HG03558 (cell line): Measurements from ENCODE around the gene ERVK3-1.
"Not testable (repeated sequence)": the region's sequence is repeated elsewhere in the genome, so short reads cannot be mapped to it uniquely, and the experiment has no call there.

Experiments
- ATAC-seq: cut with Tn5 transposase; IDR thresholded peaks from one replicate; pipeline ENCODE4 v1.9.1; 2021; ENCODE audit warnings: moderate number of reproducible peaks; ENCODE audit not compliant: unreplicated experiment; ENCODE audit errors: extremely low read depth

ERVK3-1 gene, protein sequence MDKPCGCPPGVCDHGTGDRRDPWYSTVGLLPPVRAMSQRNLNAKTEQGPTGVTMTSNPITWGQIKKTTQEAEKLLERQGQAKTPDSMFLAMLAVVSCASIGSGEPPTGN

DNA sequence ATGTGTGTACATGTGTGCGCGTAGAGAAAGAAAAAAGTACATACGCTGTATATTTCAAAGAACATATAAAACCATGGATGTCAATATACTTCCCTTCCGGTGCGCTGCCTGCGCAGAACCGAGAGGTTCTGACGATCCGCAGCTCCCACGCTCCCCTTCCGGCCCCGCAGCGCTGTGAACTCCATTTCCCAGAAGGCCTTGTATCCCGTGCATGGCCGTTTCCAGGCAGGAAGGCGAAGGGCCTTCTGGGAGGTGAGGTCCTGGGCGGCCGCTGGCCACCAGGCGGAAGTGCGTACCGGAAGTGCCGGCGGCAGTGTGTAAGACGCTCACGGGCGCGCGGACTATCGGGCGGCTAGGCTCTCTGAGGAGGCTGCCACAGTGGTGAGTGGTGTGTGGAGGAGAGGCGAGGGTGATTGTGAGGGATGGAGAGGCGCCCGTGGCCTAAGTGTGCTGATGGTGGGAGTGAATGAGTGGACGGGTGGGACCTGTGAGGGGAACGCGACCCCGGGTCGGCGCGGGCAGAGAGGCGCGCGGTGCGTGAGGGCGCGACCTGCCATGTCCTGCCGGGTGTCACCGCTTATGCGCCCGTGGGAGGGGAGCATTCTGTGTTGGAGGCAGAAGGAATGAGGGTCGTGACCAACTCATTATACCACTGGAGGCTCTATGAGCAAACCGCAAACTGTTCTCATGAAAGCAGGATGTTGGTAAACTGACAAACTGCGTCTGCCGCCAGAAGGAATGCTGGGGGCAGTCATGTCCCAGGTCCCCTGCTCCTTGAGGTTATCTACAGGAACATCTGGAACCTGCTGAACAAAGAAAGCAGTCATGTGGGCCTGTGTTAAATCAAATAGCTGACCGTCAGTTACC is at the start of gene ERVK3-1:
TSS of gene ERVK3-1 (plus strand) at position 313 of the 867 bp plus-strand sequence. CDS start 6,792 bp downstream, outside the sequence.
- peak; percentile 90 for ATAC-seq

DNA sequence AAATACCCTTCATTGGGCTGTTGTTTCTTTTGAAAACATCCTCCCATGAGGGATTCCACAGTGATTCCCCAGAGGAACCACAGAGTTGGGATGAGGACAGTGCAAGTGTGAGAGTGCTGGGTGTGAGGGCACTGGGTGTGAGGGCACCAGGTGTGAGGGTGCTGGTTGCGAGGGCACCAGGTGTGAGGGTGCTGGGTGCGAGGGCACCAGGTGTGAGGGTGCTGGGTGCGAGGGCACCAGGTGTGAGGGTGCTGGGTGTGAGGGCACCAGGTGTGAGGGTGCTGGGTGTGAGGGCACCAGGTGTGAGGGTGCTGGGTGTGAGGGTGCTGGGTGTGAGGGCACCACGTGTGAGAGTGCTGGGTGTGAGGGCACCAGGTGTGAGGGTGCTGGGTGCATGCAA is 46.9 kb upstream of the ERVK3-1 start:
- ATAC-seq = not testable (repeated sequence)

DNA sequence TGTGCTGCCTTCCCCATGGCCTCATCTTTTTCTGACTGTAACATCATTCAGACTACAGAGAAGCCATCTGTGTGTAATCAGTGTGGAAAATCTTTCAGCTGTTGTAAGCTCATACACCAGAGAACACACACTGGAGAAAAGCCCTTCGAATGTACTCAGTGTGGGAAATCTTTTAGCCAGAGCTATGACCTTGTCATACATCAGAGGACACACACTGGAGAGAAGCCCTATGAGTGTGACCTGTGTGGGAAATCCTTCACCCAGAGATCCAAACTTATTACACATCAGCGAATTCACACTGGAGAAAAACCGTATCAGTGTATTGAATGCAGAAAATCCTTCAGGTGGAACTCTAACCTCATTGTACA is 43.6 kb upstream of the ERVK3-1 start:
- no peak for ATAC-seq

DNA sequence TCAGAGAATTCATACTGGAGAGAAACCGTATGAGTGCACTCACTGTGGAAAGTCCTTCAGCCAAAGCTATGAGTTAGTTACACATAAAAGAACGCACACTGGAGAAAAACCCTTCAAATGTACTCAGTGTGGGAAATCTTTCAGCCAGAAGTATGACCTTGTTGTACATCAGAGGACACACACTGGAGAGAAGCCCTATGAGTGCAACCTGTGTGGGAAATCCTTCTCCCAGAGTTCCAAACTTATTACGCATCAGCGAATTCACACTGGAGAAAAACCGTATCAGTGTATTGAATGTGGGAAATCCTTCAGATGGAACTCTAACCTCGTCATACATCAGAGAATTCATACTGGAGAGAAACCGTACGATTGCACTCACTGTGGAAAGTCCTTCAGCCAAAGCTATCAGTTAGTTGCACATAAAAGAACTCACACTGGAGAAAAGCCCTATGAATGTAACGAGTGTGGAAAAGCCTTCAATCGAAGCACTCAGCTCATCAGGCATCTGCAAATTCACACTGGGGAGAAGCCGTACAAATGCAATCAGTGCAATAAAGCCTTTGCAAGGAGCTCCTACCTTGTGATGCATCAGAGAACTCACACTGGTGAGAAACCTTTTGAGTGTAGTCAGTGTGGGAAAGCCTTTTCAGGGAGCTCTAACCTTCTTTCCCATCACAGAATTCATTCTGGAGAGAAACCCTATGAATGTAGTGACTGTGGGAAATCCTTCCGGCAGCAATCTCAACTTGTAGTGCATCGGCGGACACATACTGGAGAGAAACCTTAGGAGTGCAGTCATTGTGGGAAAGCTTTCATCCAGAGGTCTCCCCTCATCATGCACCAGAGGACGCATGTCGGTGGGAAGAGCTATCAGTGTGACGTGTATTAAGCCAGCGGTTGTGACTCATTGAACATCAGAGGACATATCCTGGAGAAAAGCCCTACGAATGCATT is 42.9 kb upstream of the ERVK3-1 start:
- ATAC-seq = no peak

DNA sequence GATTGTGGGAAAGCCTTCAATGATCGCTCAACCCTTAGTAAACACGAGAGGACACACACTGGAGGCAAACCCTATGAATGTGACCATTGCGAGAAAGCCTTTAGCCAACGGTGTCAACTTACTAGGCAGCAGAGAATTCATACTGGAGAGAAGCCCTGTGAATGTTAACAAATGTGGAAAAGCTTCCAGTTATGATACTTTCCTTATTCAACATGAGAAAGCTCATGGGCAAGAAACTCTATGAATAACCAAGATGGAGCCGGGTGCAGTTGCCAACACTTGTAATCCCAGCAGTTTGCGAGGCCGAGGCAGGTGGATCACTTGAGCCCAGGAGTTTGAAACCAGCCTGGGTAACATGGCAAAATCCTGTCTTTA is 42.3 kb upstream of the ERVK3-1 start:
- no peak for ATAC-seq

DNA sequence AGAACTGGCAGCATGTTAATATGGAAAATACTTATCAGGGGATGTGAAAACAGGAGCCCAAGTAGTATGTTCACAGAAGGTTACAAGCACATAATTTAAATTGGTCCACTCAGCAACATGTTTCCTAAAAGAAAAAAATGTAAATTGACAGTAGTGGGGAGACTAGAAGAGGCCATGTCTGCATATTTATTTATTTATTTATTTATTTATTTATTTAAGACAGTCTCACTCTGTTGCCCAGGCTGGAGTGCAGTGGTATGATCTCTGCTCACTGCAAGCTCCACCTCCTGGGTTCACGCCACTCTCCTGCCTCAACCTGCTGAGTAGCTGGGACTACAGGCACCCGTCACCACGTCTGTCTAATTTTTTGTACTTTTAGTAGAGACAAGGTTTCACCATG is 40.1 kb upstream of the ERVK3-1 start:
- no peak for ATAC-seq

DNA sequence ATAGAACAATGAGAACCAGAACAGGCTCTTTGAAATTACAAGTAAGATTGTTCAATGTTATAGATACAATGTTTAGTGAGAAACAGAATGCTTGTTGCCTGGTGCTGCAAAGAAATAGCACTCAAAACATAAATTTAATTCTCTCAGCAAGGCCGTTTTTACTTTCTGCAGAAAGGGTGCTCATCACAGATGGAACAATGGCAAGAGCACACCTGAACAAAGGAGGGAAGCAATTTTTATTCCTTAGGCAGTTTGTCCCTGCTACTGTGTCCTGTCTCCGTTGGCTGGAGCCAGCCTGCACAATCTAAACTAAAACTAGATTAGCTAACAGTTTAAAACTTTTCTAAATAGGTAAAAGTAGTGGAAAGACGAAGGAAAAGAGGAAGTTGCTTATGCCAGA is 36.8 kb upstream of the ERVK3-1 start:
- no peak for ATAC-seq

DNA sequence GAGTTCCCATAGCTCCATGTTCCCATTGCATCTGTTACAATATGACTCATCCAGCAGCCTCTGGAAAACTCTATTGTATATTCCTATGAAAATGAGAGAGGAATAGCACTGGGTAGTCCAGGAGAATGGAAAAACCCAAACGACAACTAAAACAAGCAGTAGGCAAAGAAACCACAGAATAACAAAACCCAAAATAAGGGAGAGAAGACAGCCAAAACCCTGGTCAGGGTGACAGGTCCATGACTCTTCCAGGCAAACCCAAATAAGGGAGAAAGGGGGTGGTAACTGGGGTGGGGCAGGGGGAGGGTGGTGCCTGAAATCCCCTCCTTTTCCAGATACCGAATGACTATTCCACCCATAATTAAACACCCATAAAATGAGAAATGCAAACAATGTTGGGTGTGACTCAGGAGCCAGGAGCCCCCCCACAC is 30.4 kb upstream of the ERVK3-1 start:
- no peak for ATAC-seq

DNA sequence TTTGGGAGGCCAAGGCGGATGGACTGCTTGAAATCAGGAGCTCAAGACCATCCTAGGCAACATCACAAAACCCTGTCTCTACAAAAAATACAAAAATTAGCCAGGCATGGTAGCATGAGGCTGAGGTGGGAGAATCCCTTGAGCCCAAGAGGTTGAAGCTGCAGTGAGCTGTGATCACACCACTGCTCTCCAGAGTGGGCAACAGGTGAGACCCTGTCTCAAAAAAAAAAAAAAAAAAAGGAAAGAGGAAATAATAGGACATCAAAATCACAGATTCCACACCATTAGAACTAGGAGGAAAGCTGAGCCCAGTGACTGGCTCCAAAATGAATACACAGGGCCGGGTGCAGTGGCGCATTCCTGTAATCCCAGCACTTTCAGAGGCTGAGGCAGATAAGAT is 29.6 kb upstream of the ERVK3-1 start:
- no peak for ATAC-seq

DNA sequence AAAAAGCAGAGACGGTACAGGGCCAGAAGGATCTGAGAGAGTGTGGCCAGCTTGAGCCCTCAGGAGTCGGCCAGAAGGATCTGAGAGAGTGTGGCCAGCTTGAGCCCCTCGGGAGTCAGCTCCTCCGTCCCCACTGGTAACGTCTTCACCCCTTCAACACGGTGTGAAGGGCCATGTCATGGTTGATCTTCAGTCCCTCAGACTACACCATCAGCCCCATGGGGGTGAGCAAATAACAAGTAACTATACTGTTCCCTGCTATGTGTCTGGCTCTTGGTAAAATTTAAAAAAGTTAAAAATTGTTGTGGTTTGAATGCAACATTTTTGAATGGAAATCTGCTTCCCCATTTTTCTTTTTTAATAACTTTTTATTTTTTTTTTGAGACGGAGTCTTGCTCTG is 28.0 kb upstream of the ERVK3-1 start:
- no peak for ATAC-seq

DNA sequence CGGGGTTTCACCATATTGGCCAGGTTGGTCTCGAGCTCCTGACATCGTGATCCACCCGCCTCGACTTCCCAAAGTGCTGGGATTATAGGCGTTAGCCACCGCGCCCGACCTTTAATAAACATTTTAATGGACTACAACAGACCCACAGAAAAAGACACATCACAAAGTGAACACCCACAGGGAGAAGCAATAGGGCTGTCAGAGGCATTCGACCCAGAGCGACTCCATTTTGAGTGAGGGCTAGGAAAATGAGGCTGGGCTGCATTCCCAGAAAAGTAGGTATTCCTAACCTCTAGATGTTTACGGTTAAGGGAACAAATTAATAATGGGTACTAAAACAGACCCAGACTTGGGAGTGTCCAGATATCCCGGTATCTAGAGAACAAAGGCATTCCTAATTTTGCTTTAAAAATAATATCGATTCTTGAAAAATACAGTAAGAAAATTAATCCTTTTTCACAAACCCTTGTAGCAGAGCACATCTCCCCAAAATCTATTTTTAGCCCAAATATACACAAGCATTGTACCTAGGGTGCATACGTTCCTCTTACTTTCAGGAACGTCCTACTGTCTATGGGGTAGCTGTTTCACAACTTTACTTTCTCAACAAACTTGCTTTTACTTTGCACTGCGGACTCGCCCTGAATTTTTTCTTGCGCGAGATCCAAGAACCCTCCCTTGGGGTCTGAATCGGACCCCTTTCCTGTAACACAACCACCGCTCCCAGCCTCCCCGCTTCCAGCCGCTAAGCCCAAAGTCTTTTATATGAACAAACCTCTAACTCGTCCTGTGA is 27.2 kb upstream of the ERVK3-1 start:
- ATAC-seq = no peak

DNA sequence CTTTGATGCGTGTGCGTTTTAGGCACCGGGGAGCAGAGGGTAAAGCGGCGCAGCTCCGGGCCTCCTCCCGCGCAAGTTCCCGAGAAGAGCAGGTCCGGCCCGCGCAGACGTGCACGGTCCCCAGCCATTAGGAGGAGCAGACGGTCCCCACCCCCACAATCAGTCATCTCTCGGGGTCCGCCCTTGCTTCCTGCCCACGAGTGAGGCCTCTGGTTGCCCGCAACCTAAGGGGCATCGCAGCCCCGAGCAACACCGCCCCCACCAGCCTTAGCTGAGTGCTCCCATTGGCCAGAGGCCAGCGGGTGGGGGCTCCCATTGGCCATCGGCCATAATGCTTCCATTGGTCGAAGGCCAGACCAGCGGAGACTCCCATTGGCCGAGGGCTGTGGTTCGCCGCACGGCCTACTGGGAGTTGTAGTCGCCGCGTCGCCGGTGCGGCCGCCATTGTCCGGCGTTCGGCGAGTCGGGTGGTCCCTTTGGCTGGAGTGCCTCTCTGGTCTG is 26.6 kb upstream of the ERVK3-1 start, which contains the start of gene ZNF8:
TSS of gene ZNF8 (plus strand) at position 415 of the 501 bp plus-strand sequence. CDS start 127 bp downstream, outside the sequence.
- peak; percentile 82 for ATAC-seq

DNA sequence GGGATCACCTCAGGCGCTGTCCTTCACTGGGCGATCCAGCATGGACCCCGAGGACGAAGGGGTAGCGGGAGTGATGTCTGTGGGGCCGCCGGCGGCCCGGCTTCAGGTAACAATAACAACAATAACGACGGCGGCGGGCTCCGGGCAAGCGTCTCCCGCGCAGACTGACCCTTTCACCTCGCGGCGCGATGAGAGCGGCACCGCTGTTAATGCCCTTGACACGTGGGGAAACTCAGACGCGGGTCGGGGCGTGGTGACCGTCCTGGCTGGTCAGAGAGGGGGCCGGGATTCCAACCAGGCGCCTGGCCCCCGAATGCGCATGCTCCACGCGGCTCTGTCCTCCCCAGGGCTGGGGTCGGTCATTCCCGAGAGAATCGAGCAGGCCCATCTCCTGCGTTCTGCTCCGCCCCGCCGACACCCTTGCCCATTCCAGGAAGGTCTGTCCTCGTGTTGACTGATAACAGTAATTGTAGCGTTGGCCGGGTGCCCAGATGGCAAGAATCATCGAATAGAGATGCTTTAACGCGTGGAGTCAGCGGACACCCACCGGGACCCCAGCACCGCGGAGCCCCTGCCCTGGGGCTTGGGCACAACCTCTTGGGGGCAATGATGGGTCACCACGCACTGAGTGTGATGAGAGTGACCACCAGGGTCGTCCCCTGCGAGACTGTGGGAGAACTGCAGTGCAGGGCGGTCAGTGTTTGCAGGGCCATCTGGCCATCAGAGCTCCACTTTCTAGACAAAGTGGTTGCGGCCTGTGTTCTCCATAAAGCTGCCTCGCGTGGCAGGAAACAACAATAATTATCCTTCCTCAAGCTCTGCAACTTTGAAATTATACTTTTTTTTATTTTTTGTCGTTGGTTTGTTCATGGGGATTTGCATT is 25.9 kb upstream of the ERVK3-1 start:
- no peak for ATAC-seq

DNA sequence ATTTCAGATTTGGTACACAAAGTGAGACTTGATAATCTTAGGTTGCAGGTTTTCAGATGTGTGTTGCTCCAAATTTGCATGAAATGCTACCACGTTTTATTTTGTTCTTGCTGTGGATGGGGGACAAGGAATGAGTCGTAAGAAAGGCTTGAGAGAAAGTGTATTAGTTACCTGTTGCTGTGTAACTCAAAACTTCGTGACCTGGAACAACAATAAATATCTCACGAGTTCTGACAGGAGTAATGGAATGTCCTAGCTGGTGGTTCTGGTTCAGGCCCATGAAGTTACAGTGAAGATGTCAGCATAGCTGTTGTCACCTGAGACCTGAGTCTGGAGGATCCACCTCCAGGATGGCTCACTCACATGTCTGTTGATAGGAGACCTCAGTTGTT is 25.3 kb upstream of the ERVK3-1 start:
- no peak for ATAC-seq

DNA sequence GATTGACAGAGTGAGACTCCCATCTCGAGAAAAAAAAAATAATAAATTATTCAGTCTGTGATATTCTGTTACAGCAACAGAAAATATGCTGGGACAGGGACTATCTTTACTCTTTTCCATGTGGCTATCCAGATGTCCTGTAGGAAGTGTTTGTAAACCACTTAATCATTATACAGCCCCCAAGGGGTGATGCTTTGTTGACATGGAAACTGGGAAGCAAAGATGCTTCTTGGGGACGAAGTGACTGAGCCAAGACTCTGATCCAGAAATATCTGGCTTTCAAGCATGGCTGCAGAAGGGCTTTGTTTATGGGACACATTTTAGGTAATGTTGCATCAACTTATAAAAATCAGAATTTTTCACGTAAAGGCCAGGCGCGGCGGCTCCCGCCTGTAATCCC is 21.0 kb upstream of the ERVK3-1 start:
- no peak for ATAC-seq

DNA sequence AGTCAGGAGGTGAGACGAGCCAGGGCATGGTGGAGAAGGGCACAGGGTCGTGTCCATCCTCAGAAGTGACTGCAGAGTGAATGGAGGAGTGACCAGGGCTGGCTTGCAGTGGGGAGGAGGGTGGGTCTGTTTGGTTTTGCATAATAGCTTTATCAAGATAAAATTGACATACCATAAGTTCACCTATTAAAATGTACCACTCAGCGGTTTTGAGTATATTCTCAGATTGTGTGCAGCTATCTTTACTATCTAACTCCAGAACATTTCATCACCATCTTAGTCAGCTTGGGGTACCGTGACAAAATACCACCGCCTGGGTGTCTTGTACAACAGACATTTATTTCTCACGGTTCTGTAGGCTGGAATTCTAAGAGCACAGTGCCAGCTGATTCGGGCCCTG is 13.2 kb upstream of the ERVK3-1 start:
- no peak for ATAC-seq

DNA sequence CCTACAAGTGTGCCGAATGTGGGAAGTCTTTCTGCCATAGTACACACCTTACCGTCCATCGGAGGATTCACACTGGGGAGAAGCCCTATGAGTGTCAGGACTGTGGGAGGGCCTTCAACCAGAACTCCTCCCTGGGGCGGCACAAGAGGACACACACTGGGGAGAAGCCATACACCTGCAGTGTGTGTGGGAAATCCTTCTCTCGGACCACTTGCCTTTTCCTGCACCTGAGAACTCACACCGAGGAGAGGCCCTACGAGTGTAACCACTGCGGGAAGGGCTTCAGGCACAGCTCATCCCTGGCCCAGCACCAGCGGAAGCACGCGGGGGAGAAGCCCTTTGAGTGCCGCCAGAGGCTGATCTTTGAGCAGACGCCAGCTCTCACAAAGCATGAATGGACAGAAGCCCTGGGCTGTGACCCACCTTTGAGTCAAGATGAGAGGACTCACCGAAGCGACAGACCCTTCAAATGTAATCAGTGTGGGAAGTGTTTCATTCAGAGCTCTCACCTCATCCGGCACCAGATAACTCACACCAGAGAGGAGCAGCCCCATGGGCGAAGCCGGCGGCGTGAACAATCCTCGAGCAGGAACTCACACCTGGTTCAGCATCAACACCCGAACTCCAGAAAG is 10.3 kb upstream of the ERVK3-1 start:
- ATAC-seq = no peak

DNA sequence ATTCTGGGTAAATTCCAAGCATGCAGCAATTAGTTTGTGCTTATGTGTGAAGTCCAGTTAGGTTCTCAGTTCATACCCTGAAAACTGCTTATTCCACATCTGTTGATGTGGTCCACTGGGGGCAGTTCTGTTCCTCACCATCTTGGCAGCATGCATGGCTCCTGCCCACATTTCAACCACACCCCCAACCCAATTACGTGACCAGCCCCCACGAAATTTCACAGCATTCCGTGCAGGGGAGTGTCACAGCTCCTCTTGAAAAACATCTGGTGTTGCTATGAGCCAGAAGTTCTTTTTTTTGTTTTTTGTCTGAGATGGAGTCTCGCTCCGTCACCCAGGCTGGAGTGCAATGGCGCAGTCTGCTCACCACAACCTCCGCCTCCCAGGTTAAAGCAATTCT is 9.1 kb upstream of the ERVK3-1 start:
- no peak for ATAC-seq
